GM19455 (cell line): ENCODE data around the gene TAOK3.
"Not testable (repeated sequence)": the region's sequence is repeated elsewhere in the genome, so short reads cannot be mapped to it uniquely, and the experiment has no call there.

Source experiments
- ATAC-seq: cut with Tn5 transposase; IDR thresholded peaks from one replicate; pipeline ENCODE4 v1.9.1; 2021; ENCODE audit not compliant: unreplicated experiment

Gene TAOK3

DNA sequence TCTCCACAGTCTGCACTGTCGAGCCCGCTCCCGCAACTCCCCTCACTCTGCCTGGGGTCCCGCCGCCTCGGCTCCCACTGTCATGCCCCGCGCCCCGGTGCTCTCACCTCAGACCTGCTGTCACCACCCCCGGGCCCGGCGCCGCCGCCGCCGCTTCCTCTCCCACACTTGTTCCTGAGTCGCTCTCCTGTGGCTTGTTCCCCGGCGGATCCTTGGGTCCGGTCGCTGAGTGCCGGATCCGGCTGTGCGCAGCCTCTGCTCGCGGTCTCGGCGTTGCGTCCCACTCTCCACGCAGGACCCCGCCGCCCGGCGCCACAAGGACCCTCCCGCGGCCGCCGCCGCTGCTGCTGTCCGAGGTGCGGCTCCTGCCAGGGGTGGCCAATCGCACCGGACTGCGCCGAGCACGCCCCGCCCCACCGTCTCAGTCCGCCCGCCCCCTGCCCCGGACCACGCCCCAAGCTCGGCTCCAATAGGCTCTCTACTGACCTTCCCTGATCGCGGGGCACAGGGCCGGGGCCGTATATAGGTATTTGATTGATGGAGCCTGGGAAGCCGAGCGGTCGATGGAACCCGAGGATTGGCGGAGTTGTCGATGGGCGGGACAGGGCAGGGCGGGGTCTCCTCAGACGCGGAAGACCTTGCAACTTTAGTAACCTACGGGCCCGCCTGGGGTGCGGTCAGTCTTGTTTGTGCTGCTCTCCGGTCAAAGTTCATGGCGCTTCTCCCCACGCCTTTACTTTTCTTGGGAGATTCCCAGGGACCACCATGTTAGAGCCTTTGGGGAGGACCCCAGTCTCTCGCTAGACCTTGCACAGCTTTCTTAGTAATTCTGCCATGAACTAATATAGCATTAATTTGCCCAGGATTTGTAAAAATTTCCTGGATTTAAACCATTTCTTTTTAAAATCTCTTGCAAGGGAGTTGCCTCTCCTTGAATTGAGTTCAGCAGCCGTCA lies at the start of gene TAOK3:
Gene TAOK3, minus strand, starts transcription at position 367 of the 955 bp plus-strand sequence. CDS start 117,340 bp downstream, outside the sequence.
- peak; percentile 71 for ATAC-seq

DNA sequence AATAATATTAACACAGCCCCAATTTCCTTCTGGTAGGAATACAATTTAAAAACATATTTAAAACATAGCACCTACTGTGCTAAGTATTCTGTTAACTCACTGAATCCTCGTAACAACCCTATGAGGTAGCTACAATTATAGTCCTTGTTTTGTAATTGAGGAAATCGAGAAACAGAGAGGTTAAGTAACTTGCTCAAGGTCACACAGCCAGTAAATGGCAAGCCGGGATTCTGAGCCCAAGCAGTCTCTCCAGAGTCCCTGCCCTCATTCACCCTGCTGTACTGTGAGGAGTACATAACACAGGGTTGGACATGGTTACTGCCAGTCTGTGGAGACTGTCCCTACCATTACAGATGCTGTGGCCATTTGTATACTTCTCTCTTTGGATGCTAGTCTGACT lies 48.0 kb upstream of the TAOK3 start:
- ATAC-seq: no peak

DNA sequence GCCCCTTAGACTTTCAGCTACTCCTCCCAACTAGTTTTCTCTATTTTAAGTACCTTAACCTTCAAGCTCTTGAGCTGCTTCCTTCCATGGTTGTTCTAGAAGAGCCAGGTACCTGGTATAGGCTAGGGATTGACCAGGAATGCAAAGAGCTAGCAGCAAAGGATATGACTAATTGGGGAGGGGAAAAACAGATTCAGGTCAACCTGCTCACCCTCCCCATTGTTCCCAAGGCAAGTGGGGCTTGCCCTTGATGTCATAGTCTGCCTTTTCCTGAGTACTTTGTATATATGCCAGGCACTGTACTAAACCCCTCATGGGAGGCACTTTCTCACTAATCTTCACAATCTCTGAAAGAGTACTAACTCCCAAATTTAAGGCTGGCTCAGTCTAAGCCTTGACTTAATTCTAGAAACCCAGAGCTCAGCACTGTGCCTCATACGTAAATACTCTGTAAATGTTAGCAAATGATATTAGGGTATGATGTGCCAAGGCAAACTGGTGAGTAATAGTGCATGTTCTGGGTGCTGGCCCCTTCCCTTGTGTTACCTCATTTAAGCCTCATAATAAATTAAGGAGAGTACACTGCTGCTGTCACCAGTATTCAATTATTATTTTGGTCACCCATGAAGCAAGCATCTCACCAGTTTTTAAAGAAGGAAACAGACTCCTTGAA lies 45.8 kb upstream of the TAOK3 start:
- ATAC-seq: no peak

DNA sequence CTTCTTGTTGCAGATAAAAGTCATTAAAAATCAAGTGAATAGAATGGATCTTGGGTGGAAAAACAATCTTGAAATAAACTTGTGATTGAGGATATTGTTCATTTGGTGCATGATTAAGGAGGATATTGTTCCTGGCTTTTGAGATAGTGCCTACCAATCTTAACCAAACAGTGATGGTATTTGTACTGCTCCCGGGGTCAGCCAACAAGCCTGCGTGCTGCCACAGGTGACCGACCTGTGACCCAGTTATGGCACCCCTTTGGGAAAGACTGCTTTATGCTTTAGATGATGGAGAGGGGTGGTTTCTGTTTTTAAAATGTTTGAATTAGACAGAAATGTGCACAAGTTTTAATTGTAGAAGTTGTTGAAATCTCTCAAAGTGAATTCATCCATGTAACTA lies 45.2 kb upstream of the TAOK3 start:
- no peak for ATAC-seq

GRCh38 chr12:118409834-118410233 lies 37.1 kb upstream of the TAOK3 start:
- ATAC-seq: no peak

DNA sequence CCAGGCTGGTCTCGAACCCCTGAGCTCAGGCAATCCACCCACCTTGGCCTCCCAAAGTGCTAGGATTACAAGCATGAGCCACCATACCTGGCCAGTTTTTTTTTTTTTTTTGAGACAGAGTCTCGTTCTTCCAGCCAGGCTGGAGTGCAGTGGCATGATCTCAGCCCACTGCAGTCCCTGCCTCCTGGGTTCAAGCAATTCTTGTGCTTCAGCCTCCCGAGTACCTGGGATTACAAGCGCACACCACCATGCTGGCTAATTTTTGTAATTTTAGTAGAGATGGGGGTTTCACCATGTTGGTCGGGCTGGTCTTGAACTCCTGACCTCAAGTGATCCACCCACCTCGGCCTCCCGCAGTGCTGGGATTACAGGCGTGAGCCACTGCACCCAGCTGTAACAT lies 35.5 kb upstream of the TAOK3 start:
- not testable (repeated sequence) for ATAC-seq

DNA sequence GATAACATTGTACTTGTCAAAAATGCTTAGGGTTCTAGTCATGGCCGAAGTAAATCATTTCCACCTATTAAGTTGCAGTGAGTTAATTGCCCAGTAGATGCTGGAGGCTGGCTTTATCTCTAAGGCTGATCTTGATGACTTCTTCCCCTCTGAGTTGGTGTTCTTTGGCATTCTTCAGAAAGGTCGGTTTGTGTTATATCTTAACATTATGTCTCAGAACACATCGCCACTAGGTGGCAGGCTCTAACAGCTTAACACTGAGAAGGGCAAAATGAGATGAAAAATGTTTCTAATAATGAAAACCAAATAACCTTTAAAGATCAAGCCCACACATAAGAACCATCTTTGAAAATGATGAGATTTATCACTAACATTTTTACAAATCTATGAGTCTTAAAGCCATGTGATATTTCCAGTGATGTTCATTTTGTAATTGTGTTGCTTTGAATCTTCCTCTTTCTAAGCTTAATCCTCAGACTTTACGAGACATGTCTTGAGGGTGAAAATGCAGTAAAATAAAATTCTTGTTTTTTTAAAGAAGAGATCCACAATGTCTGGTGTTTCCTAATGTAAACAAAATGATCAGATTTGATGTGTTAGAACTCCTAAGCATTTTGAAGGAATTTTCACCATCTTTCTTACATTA lies 32.3 kb upstream of the TAOK3 start:
- ATAC-seq: no peak

- ATAC-seq: no peak
Measured at GRCh38 chr12:118402251-118402650, 29.5 kb upstream of the TAOK3 start.

- no peak for ATAC-seq
Measured at GRCh38 chr12:118398940-118399339, 26.2 kb upstream of the TAOK3 start.

DNA sequence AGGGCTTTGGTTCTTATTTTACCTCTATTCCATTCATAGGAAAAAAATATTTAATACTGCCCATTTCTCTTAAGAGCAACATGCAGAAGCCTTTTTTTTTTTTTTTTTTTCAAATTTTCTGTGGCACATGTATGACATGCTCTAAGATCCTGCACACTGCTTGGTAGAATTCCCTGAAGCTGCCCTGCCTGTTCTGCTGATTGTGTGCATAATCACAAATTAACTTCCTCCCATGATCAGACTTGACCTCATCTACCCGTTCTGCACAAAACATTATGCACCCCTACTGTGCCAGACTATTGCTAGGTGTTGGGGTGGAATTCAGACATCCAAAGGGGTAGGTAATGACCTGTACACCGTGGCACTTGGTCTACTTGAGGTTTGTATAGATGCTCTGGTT lies 25.8 kb upstream of the TAOK3 start:
- ATAC-seq: no peak

DNA sequence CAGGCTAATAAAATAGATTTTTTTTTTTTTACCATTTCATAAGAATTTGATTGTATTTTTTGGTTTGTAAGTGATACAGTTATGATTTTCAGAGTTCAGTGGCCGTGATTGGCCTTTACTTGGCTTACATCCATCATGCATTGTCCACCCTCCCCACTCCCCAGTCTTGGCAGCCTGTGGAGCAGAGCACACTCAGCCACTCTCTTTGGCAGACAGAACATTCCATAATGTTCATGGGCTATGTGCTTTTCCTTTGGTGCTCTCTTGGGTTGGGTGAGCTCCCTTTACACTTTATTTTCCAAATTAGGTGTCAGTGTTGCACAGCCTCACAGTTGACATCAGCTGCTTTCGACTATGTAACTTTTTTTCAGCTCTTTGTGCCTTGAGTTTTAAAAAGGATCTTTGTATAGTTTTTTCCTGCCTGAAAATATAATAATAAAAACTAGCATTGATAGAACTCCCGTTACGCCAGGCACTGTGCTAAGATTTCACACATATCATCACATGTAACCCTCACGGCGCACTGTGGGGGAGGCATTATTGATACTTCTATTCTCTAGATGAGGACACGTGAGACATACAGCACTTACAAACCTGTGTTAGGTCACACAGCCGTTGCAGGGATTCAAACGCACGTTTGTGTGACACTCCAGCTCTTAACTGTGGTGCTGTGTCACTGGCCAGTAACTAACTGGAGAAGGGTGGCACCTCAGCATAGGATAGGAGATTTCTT lies 25.2 kb upstream of the TAOK3 start:
- no peak for ATAC-seq

GRCh38 chr12:118391836-118392235 lies 19.1 kb upstream of the TAOK3 start:
- ATAC-seq: no peak

GRCh38 chr12:118391424-118391823 lies 18.7 kb upstream of the TAOK3 start:
- ATAC-seq: no peak

DNA sequence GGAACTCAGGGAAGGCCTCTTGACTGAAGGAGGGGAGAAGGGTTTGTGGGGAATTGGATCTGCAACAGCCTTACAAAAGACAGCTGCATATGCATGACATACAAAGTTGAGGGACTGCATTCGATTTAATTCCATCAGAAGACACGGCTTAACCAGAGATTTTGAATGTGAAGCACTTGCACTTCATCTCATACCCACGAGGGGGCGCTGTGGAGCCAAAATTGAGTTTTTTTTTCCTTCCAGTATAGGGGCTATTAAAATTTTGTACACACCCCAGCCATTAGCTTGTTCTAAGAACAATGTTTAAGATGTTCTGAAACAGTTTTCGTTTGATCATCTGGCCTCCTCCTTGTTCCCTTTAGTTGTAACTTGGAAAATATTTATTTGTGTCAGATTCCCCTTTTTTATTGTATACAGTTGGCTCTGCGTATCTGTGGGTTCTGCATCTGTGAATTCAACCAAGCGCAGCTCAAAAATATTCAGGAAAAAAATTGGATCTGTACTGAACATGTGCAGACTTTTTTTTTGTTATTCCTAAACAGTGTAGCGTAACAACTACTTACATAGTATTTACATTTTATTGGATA lies 5.3 kb upstream of the TAOK3 start:
- no peak for ATAC-seq

GRCh38 chr12:118377021-118377883 lies 4.5 kb upstream of the TAOK3 start:
- ATAC-seq: no peak

DNA sequence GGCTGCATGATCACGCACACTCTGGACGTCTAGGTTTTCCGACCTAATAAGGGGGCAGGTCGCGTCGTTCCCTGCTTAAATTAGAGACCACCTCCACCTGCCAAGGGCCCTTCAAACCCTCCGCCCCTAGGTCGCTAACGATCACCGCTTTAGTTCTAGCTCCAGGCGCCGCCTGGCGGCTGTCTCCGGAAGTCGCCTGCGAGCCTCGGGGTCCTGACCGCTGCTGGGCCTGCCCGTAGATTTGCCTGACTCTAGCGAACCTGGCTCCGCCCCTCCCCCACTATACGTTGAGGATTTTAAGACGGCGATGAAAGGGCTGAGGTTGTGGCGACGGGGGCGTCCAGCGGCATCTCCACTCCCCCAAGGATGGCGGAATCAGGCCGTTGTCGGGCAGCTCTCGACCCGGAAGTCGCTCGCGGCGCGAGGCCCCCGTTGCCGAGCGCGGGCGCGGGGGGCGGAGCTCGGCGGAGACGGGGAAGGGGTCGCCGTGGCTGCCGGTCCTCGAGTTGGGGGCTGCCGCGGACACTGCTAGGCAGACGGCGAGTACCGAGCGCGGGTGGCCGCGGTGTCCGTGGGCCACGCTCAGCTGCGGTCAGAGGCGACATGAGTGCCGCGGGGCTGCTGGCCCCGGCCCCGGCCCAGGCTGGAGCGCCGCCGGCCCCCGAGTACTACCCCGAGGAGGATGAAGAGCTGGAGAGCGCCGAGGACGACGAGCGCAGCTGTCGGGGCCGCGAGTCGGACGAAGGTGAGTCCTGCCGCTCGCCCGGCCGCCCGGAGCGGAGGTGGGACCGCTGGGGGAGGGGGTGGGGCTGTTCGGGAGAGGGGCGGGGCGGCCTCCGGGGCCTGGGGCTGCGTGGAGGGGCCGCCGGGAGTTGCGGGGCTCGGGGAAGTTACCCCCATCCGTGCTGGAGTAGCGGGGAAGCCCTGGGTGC lies 3.6 kb upstream of the TAOK3 start, which contains the start of gene SUDS3:
Gene SUDS3, plus strand, starts transcription at position 467 of the 932 bp plus-strand sequence. Its CDS starts 137 bp downstream, at position 604.
- peak; percentile 36 for ATAC-seq

DNA sequence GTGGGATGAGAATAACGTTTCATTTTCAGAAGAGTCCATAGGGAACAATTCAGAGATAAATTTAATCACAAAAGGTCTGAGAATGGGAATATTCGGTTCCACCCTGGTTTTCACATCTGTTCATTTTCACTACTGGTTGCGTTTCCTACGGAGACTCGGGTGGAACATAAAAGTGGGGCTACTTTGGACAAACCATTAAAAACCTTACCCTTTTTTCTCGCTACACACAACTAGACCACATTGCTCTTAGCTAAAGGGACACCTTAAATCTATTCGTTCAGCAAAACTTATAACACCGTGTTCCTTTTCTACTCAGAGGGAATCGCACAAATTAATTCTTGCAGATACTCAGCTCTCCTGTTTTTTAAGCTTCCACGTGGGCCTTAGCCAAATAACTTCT lies 2.6 kb upstream of the TAOK3 start:
- ATAC-seq: no peak

DNA sequence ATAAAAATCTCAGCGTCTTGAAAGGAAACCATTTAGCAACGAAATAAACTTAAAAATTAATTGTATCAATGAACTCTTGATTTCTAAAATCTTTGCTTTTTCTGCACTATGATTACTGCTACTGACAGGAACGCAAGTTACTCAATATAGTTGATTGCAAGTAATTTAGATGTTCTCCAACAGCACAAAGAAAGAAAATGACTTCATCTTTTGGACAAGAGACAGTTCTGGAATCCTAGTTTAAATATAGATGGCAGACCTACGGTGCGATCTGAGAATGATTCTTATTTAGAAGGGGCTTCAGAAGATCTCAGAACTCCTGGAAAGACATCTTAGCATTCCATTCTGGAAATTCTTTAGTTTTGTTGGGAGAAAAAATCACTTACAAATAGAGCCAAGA lies 2.2 kb upstream of the TAOK3 start:
- no peak for ATAC-seq
